CD14-positive monocyte (primary cell): ENCODE data around the gene FOXJ2. TPM values are rescaled to one million over a fixed set of nuclear protein-coding genes. Genes with fewer than 3 reads are reported as not detected.

Source experiments
- DNase-seq, 3 donors: peaks; one replicate each; pipeline ENCODE4 v3.0.0-alpha.2; 2011 to 2022
- H2AFZ ChIP-seq: 2 replicates; pipeline ENCODE4 v1.6.0; 2012; ENCODE audit warnings: mild to moderate bottlenecking, low read depth, low read length, inconsistent platforms; ENCODE audit not compliant: insufficient read depth, poor library complexity, severe bottlenecking
- H3K27ac ChIP-seq, 2 donors: 1 replicate in 1 of 2; 2 replicates in 1 of 2; pipeline ENCODE4 v1.5.1; 2012 to 2013; ENCODE audit warnings: low read length in 2 of 2, control low read depth in 1 of 2, inconsistent platforms in 1 of 2, low read depth in 1 of 2, mild to moderate bottlenecking in 1 of 2
- H3K27me3 ChIP-seq, 2 donors: one replicate each; pipeline versions ENCODE4 v1.6.0 to v1.6.1; 2011 to 2013; ENCODE audit warnings: low read length in 2 of 2; ENCODE audit not compliant: control insufficient read depth in 2 of 2, insufficient read depth in 2 of 2
- H3K36me3 ChIP-seq, 2 donors: replicated peaks in 1 of 2; 1 replicate in 1 of 2; 2 replicates in 1 of 2; pipeline versions ENCODE4 v1.5.1 to v1.6.1; 2012 to 2013; ENCODE audit warnings: low read length in 2 of 2, control low read depth in 1 of 2, inconsistent platforms in 1 of 2, mild to moderate bottlenecking in 1 of 2; ENCODE audit not compliant: insufficient read depth in 2 of 2, control insufficient read depth in 1 of 2
- H3K4me1 ChIP-seq, 2 donors: 1 replicate in 1 of 2; 2 replicates in 1 of 2; pipeline versions ENCODE4 v1.5.1 to v1.6.1; 2012 to 2013; ENCODE audit warnings: low read length in 2 of 2, control low read depth in 1 of 2, inconsistent platforms in 1 of 2, mild to moderate bottlenecking in 1 of 2, moderate library complexity in 1 of 2; ENCODE audit not compliant: insufficient read depth in 2 of 2, control insufficient read depth in 1 of 2
- H3K4me2 ChIP-seq: replicated peaks from 2 replicates; pipeline ENCODE3; 2012; ENCODE audit warnings: low read length, moderate library complexity, mild to moderate bottlenecking; ENCODE audit not compliant: poor library complexity, severe bottlenecking; ENCODE audit errors: extremely low read depth
- H3K4me3 ChIP-seq, 3 experiments: fragments of 200-600 bp in 1 of 3; sonication (generic) in 1 of 3; replicated peaks in 1 of 3; 1 replicate in 2 of 3; 2 replicates in 1 of 3; pipeline ENCODE4 v1.5.1; 2011 to 2013; ENCODE audit warnings: low read length in 3 of 3, mild to moderate bottlenecking in 3 of 3, control low read depth in 2 of 3, low read depth in 2 of 3, inconsistent platforms in 1 of 3, moderate library complexity in 1 of 3
- H3K79me2 ChIP-seq: 2 replicates; pipeline ENCODE4 v1.6.0; 2012; ENCODE audit warnings: mild to moderate bottlenecking, control low read depth, inconsistent platforms, low read length, moderate library complexity; ENCODE audit not compliant: insufficient read depth
- H3K9ac ChIP-seq: 2 replicates; pipeline ENCODE4 v1.6.0; 2017; ENCODE audit warnings: low read length, mild to moderate bottlenecking; ENCODE audit not compliant: insufficient read depth, poor library complexity, severe bottlenecking
- H3K9me3 ChIP-seq, 2 donors: replicated peaks in 1 of 2; 1 replicate in 1 of 2; 2 replicates in 1 of 2; pipeline versions ENCODE4 v1.5.1 to v1.6.1; 2012 to 2013; ENCODE audit warnings: low read length in 2 of 2, control low read depth in 1 of 2; ENCODE audit not compliant: control insufficient read depth in 1 of 2, insufficient read depth in 1 of 2
- H4K20me1 ChIP-seq: 2 replicates; pipeline ENCODE4 v1.6.0; 2012; ENCODE audit warnings: mild to moderate bottlenecking, low read length, control low read depth, moderate library complexity; ENCODE audit not compliant: insufficient read depth
- H3K27ac Mint-ChIP-seq, 7 donors: one replicate each; pipeline ENCODE4 v1.8.0; 2020; ENCODE audit warnings: mild to moderate bottlenecking in 7 of 7, mixed read lengths in 7 of 7, moderate library complexity in 6 of 7, inconsistent platforms in 2 of 7
- H3K27me3 Mint-ChIP-seq, 3 donors: one replicate each; pipeline ENCODE4 v1.8.0; 2021 to 2022; ENCODE audit warnings: low read depth in 3 of 3, mild to moderate bottlenecking in 3 of 3, mixed read lengths in 3 of 3, moderate library complexity in 3 of 3, inconsistent platforms in 1 of 3
- H3K36me3 Mint-ChIP-seq, 2 donors: one replicate each; pipeline ENCODE4 v1.8.0; 2020; ENCODE audit warnings: mixed read lengths in 2 of 2, inconsistent platforms in 1 of 2, mild to moderate bottlenecking in 1 of 2
- H3K4me1 Mint-ChIP-seq: one replicate; pipeline ENCODE4 v1.8.0; 2020; ENCODE audit warnings: mild to moderate bottlenecking, mixed read lengths
- H3K4me3 Mint-ChIP-seq, 2 donors: one replicate each; pipeline ENCODE4 v1.8.0; 2020; ENCODE audit warnings: mild to moderate bottlenecking in 2 of 2, mixed read lengths in 2 of 2, moderate library complexity in 1 of 2
- H3K9me3 Mint-ChIP-seq, 7 donors: one replicate each; pipeline ENCODE4 v1.8.0; 2020 to 2022; ENCODE audit warnings: mixed read lengths in 7 of 7, mild to moderate bottlenecking in 6 of 7, moderate library complexity in 6 of 7, inconsistent platforms in 2 of 7
- CTCF ChIP-seq: fragments of 200-600 bp; IDR thresholded peaks from one replicate; pipeline ENCODE4 v1.8.0; 2022; ENCODE audit warnings: antibody characterized with exemption, mild to moderate bottlenecking
- WGBS: methylation state at CpG from one replicate; pipeline ENCODE4 v1.1.5; 2013; ENCODE audit warnings: missing lambda C conversion rate; ENCODE audit not compliant: insufficient coverage; 5-methylcytosine and 5-hydroxymethylcytosine counted together
- intact Hi-C, 2 donors: fragments of 100-400 bp; cut with micrococcal nuclease; formaldehyde crosslinking; loops; one replicate each; pipeline versions ENCODE4 v1.15.0 to v1.15.1; 2023
- polyA plus RNA-seq, 3 donors: library from polyadenylated mRNA; depleted of rRNA in 1 of 3; unstranded in 2 of 3; stranded (reverse) in 1 of 3; fragments of 300-500 nt in 2 of 3; fragments of >200 nt in 1 of 3; fragmentation: Illumina TruSeq in 2 of 3; gene quantifications; 1 replicate in 2 of 3; 2 replicates in 1 of 3; pipeline ENCODE4 v1.2.3, GENCODE V29; 2012 to 2021

FOXJ2 gene
- polyA plus RNA-seq, 3 donors, result 4.9 to 15.0 (median 7.4) TPM

DNA sequence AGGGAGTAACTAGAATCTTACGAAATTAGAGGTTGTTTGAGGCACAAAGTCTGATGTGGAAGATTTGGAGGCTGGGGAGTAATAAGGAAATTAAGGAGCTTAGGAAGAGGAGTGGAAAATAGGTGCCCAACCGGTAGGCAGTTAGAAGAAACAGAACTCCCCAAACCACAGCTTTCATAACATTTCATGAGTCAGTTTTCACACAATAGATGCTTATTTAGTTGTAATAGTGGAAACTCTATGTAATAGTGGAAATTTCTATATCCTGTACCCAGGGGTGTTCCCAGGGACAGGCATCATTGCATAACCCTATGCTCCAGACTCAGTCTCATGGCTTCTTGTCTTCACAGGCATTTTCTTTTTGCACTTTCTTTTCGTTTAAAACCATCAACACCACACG lies 25.3 kb downstream of the FOXJ2 start:
- H3K4me2 ChIP-seq, result peak overlapping the region; percentile 70
- no peaks in the 10 kb centered on the region for H3K9me3 ChIP-seq
- Mint-ChIP-seq H3K36me3 (peaks cover 40 to 50% of the 10 kb centered on the region in 2 donors), H3K9me3 (no peaks in the 10 kb centered on the region), H3K27me3 (no peaks in the 10 kb centered on the region), H3K4me3 (peak overlapping the region; percentile 65 to 83), H3K4me1 (peaks cover 79% of the 10 kb centered on the region), H3K27ac (peak overlapping the region; percentile 94 to 99 (median 95))
- H3K79me2 ChIP-seq, result peaks cover 21% of the 10 kb centered on the region
- WGBS, result no CpG with 5 or more reads among the region's 4 CpGs
- no peaks in the 10 kb centered on the region for H3K27me3 ChIP-seq
- DNase-seq, result peak; percentile 89 to 97 (median 96)
- peak overlapping the region; percentile 80 to 93 for H3K27ac ChIP-seq
- peak overlapping the region in 2 of 3 experiments; percentile 40 to 60 for H3K4me3 ChIP-seq
- H4K20me1 ChIP-seq, result no peaks in the 10 kb centered on the region
- intact Hi-C loops, result loop anchor here in 1 of 2 donors (1.0 kb wide), 1 partner anchor 8 kb away; the partner anchor contains the start of gene C3AR1
- peaks cover 2 to 21% of the 10 kb centered on the region in 2 donors for H3K36me3 ChIP-seq
- no peak overlapping the region for H2AFZ ChIP-seq
- no peak for TF ChIP-seq CTCF
- H3K4me1 ChIP-seq, result peaks cover 69 to 93% of the 10 kb centered on the region in 2 donors
- H3K9ac ChIP-seq, result peak overlapping the region; percentile 55

GRCh38 chr12:8058506-8058905 lies 26.0 kb downstream of the FOXJ2 start:
- H3K27me3 ChIP-seq, result no peaks in the 10 kb centered on the region
- peaks cover 68 to 93% of the 10 kb centered on the region in 2 donors for H3K4me1 ChIP-seq
- H3K36me3 ChIP-seq, result peaks cover 2 to 21% of the 10 kb centered on the region in 2 donors
- WGBS, result no CpG with 5 or more reads among the region's 6 CpGs
- H3K4me1 Mint-ChIP-seq, result peaks cover 78% of the 10 kb centered on the region
- H3K27me3 Mint-ChIP-seq, result no peaks in the 10 kb centered on the region
- no peaks in the 10 kb centered on the region for H3K9me3 Mint-ChIP-seq
- H3K36me3 Mint-ChIP-seq, result peaks cover 43 to 55% of the 10 kb centered on the region in 2 donors
- H2AFZ ChIP-seq, result no peak overlapping the region
- TF ChIP-seq CTCF, result no peak
- H3K4me3 Mint-ChIP-seq, result peak overlapping the region; percentile 65 to 83
- peak overlapping the region in 2 of 3 experiments; percentile 40 to 60 for H3K4me3 ChIP-seq
- peak in 2 of 3 donors; percentile 46 to 59 for DNase-seq
- peak overlapping the region; percentile 55 for H3K9ac ChIP-seq
- H4K20me1 ChIP-seq, result no peaks in the 10 kb centered on the region
- H3K27ac ChIP-seq, result peak overlapping the region; percentile 80 to 93
- H3K27ac Mint-ChIP-seq, result peak overlapping the region; percentile 94 to 99 (median 95)
- peak overlapping the region; percentile 70 for H3K4me2 ChIP-seq
- H3K79me2 ChIP-seq, result peaks cover 26% of the 10 kb centered on the region
- H3K9me3 ChIP-seq, result no peaks in the 10 kb centered on the region
- intact Hi-C loops, result loop anchor here in 1 of 2 donors (1.0 kb wide), 1 partner anchor 8 kb away; the partner anchor contains the start of gene C3AR1
